ENCODE results near the gene CTNNBL1.

DNA sequence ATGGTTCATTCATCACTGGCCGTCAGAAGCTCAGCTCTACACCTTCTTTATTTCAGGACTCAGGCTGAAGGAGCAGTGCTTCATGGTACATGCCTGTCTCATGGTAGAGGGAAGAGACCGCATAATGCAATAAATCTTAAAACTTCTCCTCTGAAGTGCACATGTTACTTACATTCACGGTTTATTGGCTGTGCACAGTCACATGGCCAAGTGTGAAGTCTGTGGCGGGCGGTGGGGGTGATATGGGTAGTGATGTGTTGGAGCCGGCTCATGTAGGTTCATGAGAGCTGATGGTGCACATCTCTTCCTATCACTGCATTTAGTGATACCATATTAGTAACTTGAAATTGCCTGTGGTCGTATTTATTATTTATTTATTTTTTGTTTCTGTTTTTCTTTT is 102.9 kb downstream of the CTNNBL1 start:
- no peak for TF ChIP-seq POLR2AphosphoS5 (IDR thresholded peaks at IDR 0.05; ENCODE audit: low read depth, low read length)
- TF ChIP-seq, protein P1, sequence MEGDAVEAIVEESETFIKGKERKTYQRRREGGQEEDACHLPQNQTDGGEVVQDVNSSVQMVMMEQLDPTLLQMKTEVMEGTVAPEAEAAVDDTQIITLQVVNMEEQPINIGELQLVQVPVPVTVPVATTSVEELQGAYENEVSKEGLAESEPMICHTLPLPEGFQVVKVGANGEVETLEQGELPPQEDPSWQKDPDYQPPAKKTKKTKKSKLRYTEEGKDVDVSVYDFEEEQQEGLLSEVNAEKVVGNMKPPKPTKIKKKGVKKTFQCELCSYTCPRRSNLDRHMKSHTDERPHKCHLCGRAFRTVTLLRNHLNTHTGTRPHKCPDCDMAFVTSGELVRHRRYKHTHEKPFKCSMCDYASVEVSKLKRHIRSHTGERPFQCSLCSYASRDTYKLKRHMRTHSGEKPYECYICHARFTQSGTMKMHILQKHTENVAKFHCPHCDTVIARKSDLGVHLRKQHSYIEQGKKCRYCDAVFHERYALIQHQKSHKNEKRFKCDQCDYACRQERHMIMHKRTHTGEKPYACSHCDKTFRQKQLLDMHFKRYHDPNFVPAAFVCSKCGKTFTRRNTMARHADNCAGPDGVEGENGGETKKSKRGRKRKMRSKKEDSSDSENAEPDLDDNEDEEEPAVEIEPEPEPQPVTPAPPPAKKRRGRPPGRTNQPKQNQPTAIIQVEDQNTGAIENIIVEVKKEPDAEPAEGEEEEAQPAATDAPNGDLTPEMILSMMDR (IDR thresholded peaks at IDR 0.05), result no peak
- TF ChIP-seq TCF7L2 (IDR thresholded peaks at IDR 0.05; ENCODE audit: low read depth, low read length), result no peak
- no peak for TF ChIP-seq SIN3A (IDR thresholded peaks at IDR 0.05; ENCODE audit: borderline replicate concordance, insufficient read depth, low read depth, low read length)
- TF ChIP-seq, protein P2, sequence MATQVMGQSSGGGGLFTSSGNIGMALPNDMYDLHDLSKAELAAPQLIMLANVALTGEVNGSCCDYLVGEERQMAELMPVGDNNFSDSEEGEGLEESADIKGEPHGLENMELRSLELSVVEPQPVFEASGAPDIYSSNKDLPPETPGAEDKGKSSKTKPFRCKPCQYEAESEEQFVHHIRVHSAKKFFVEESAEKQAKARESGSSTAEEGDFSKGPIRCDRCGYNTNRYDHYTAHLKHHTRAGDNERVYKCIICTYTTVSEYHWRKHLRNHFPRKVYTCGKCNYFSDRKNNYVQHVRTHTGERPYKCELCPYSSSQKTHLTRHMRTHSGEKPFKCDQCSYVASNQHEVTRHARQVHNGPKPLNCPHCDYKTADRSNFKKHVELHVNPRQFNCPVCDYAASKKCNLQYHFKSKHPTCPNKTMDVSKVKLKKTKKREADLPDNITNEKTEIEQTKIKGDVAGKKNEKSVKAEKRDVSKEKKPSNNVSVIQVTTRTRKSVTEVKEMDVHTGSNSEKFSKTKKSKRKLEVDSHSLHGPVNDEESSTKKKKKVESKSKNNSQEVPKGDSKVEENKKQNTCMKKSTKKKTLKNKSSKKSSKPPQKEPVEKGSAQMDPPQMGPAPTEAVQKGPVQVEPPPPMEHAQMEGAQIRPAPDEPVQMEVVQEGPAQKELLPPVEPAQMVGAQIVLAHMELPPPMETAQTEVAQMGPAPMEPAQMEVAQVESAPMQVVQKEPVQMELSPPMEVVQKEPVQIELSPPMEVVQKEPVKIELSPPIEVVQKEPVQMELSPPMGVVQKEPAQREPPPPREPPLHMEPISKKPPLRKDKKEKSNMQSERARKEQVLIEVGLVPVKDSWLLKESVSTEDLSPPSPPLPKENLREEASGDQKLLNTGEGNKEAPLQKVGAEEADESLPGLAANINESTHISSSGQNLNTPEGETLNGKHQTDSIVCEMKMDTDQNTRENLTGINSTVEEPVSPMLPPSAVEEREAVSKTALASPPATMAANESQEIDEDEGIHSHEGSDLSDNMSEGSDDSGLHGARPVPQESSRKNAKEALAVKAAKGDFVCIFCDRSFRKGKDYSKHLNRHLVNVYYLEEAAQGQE (IDR thresholded peaks at IDR 0.05; ENCODE audit: insufficient read depth in 1 of 2, low read depth in 2 of 2, low read length in 1 of 2), result no peak

All from Panc1 (cell line).